Mucosa of stomach (tissue), 1 donor: ENCODE measurements around the gene PLPPR2.

Source experiments
- H3K27me3 ChIP-seq: one replicate; pipeline ENCODE4 v1.7.0; 2013; ENCODE audit warnings: mild to moderate bottlenecking, low read length; ENCODE audit not compliant: control insufficient read depth, insufficient read depth
- H3K36me3 ChIP-seq: one replicate; pipeline ENCODE4 v1.7.0; 2013; ENCODE audit warnings: low read length; ENCODE audit not compliant: control insufficient read depth, insufficient read depth
- H3K4me1 ChIP-seq: one replicate; pipeline ENCODE4 v1.7.0; 2013; ENCODE audit warnings: mild to moderate bottlenecking, low read length; ENCODE audit not compliant: control insufficient read depth, insufficient read depth
- H3K4me3 ChIP-seq: one replicate; pipeline ENCODE4 v1.7.0; 2013; ENCODE audit warnings: low read length
- H3K9ac ChIP-seq: one replicate; pipeline ENCODE4 v1.7.0; 2013; ENCODE audit warnings: mild to moderate bottlenecking, low read length, moderate library complexity
- H3K9me3 ChIP-seq: one replicate; pipeline ENCODE4 v1.7.0; 2013; ENCODE audit warnings: mild to moderate bottlenecking, low read length, moderate library complexity; ENCODE audit not compliant: control insufficient read depth
- donor health status: Pancreatic carcinoma.

Gene PLPPR2

DNA sequence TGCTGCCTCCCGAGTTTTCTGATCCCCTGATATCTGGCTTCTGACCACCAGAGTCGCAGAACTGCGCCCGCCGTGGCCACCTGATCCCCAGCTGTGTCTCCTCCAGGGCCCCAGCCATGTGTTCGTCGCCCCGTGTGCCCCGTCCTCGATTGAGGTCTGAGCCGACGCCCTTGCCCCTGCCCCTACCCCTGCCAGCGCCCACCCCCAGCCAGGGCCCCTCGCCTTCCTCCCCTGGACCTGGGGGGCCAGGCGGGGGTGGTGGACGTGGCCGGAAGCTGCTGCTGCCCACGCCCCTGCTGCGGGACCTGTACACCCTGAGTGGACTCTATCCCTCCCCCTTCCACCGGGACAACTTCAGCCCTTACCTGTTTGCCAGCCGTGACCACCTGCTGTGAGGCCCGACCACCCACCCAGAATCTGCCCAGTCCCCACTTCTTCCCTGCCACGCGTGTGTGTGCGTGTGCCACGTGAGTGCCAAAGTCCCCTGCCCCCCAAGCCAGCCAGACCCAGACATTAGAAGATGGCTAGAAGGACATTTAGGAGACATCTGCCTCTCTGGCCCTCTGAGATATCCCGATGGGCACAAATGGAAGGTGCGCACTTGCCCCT is 9.2 kb downstream of the PLPPR2 start:
- Histone ChIP-seq H3K36me3 (no peaks in the 10 kb centered on the region), H3K9ac (no peak overlapping the region), H3K4me3 (no peak overlapping the region), H3K27me3 (no peaks in the 10 kb centered on the region), H3K4me1 (peaks cover 5% of the 10 kb centered on the region), H3K9me3 (no peaks in the 10 kb centered on the region)

DNA sequence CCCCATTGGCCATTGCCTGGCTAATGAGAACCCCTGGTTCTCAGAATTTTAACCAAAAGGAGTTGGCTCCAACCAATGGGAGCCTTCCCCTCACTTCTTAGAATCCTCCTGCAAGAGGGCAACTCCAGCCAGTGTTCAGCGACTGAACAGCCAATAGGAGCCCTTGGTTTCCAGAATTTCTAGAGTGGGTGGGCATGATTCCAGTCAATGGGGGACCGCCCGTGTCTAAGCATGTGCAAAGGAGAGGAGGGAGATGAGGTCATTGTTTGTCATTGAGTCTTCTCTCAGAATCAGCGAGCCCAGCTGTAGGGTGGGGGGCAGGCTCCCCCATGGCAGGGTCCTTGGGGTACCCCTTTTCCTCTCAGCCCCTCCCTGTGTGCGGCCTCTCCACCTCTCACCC is 9.7 kb downstream of the PLPPR2 start:
- Histone ChIP-seq H3K4me3 (no peak overlapping the region), H3K9me3 (no peaks in the 10 kb centered on the region), H3K4me1 (peaks cover 5% of the 10 kb centered on the region), H3K9ac (no peak overlapping the region), H3K36me3 (no peaks in the 10 kb centered on the region), H3K27me3 (no peaks in the 10 kb centered on the region)

DNA sequence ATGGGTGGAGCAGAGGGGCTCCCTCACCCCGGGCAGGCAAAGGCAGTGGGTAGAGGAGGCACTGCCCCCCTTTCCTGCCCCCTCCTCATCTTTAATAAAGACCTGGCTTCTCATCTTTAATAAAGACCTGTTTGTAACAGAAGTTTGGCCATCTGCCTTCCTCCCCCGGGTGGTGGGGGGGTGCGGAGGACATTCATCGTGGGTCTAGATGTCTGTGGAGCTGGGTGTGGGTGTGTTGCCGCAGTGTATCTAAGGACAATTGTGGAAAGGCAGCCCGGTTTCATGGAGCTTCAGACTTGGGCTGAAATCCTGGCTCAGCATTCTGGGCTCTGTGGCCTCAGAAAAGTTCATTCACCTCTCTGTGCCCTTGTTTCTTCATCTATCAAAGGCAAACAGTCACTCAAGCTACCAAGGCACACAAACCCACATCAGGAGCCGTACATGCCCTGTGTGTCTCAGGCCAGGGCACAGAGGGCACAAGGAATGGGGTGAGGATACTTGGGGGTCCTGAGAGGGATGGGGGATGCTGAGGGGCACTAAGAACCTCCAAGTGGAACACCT is 10.4 kb downstream of the PLPPR2 start:
- no peak overlapping the region for H3K9ac ChIP-seq

DNA sequence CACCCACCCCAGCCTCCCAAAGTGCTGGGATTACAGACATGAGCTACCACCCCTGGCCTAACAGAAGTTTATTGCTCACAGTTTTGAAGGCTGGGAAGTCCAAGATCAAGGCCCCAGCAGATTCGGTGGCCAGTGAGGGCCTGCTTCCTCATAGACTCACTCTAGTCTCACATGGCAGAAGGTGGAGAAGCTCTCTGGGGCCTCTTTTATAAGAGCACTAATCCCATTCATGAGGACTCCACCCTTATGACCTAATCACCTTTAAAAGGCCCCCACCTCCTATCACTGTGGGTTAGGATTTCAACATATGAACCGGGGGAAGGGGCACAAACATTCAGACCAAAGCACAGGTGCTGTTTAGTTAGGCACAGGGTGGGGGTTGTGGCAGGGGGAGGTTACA is 12.3 kb downstream of the PLPPR2 start:
- Histone ChIP-seq H3K4me3 (no peak overlapping the region), H3K4me1 (no peaks in the 10 kb centered on the region), H3K9me3 (no peaks in the 10 kb centered on the region), H3K36me3 (no peaks in the 10 kb centered on the region), H3K27me3 (no peaks in the 10 kb centered on the region), H3K9ac (no peak overlapping the region)

More for the DNA sequence above, 10.4 kb downstream of the PLPPR2 start:
- H3K9me3 ChIP-seq = no peaks in the 10 kb centered on the region
- H3K27me3 ChIP-seq = no peaks in the 10 kb centered on the region
- peaks cover 5% of the 10 kb centered on the region for H3K4me1 ChIP-seq
- H3K36me3 ChIP-seq = no peaks in the 10 kb centered on the region
- H3K4me3 ChIP-seq = no peak overlapping the region

DNA sequence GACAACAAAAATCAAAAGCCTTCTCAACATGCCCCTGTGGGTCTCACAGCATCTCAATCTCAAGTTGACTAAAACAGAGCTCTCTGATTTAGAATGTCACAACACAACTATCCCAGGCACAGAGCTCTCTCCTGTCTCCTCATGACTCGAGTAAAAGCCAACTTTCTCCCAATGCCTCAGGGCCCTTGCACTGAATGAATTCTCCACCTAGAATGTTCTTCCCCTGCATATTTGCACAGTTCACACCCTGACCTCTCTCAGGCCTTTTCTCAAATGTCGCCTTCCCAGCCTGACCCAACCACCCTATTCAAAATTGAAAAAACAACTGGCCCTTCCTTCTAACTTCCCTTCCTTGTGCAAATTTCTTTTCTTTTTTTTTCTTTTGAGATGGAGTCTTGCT is 15.5 kb downstream of the PLPPR2 start:
- H3K36me3 ChIP-seq = no peaks in the 10 kb centered on the region
- no peak overlapping the region for H3K4me3 ChIP-seq
- H3K9me3 ChIP-seq = no peaks in the 10 kb centered on the region
- H3K27me3 ChIP-seq = no peaks in the 10 kb centered on the region
- no peak overlapping the region for H3K9ac ChIP-seq
- H3K4me1 ChIP-seq = peaks cover 11% of the 10 kb centered on the region

DNA sequence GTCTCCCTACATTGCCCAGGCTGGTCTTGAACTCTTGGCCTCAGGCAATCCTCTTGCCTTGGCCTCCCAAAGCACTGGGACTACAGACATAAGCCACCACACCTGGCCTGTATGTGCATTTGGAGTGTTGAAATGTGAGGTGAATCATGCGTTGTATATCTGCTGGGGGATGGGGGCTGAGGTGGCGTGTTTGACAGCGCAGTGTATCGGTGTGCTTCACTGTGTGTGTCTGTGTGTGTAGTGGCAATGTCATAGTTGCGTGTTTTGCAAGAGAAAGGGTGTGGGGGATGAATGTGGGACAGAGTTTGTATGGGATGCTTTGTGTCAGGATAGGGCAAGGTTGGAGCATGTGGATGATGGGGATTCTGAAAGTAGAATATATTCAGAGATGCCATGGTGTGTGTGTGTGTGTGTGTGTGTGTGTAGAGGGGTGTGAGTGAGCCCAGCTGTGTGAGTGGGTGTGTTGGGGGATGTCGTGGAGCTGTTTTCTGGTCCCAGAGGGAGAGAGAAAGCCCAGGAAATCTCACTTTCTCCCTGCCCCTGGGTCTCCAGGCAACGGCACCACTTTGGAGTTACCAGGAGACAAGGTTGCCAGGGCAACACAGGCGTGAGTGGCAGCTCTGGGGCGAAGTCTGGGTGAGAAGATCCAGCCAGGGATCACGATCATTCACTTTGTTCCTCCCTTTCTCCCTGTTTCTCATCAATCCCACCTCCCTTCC is 18.1 kb downstream of the PLPPR2 start:
- H3K36me3 ChIP-seq = no peaks in the 10 kb centered on the region
- no peaks in the 10 kb centered on the region for H3K9me3 ChIP-seq
- no peaks in the 10 kb centered on the region for H3K27me3 ChIP-seq
- no peak overlapping the region for H3K4me3 ChIP-seq
- H3K9ac ChIP-seq = no peak overlapping the region
- H3K4me1 ChIP-seq = peaks cover 31% of the 10 kb centered on the region

DNA sequence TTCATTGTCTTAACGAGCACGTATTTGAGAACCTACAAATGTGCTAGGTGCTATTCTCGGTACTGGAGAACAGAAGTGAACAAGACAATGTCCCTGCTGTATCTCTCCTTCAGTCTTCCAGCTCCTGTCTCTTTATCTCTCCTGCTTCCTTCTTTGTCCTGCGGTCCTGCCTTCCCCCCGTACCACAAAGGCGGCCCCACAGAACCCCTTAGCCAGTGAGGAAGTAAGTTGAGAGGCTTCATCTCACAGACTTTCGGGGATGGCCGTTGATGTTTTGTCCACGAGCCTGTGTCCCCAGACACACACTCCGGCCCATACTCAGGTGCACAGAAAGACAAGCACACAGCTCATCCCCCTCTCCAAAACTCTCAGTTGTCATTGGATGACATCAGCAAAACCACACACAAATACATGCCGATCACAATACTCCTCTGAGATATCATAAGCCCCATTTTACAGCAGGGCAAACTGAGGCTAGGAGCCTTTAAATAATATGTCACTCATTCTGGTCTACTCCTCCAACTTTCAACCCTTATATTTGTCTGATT is 18.7 kb downstream of the PLPPR2 start:
- H3K27me3 ChIP-seq = no peaks in the 10 kb centered on the region
- H3K9me3 ChIP-seq = no peaks in the 10 kb centered on the region
- H3K4me1 ChIP-seq = peaks cover 37% of the 10 kb centered on the region
- H3K36me3 ChIP-seq = no peaks in the 10 kb centered on the region
- H3K9ac ChIP-seq = peak overlapping the region; percentile 84
- peak overlapping the region; percentile 51 for H3K4me3 ChIP-seq

DNA sequence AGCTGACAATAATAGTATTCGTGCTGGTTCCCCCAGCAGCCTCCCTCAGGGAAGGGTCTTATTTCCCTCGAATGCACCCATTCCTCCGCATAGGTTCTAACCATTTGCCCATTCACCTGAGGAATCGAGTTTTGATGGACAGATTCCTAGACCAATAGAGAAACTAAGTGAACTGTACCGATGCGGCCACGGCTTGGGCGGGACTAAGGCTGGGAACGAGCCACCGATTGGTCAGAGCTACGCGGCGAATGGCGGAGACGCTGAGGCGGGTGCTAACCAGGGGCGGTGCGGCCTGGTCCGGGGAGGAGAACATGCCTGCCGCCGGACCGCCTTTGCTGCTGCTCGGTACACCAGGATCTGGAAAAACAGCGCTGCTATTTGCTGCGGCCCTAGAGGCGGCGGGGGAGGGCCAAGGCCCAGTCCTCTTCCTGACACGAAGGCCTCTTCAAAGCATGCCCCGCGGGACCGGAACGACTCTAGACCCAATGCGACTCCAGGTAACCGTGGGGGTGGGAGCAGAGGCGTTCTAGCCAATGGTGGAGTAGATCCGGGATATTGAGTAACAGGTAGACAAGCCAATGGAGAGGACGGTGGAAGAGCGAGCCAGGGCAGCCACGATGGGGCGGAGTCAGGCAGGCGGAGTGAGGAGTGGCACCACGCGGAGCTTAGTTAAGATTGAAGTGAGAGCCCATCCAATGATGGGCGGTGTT is 19.4 kb downstream of the PLPPR2 start, which contains the start of gene SWSAP1:
TSS of gene SWSAP1 (plus strand) at position 234 of the 710 bp plus-strand sequence. CDS start at position 249, 15 bp downstream.
- Histone ChIP-seq H3K4me1 (peaks cover 37% of the 10 kb centered on the region), H3K36me3 (no peaks in the 10 kb centered on the region), H3K9ac (peak within 1 kb of the TSS; percentile 84), H3K9me3 (no peaks in the 10 kb centered on the region), H3K27me3 (no peaks in the 10 kb centered on the region), H3K4me3 (peak within 1 kb of the TSS; percentile 51)

DNA sequence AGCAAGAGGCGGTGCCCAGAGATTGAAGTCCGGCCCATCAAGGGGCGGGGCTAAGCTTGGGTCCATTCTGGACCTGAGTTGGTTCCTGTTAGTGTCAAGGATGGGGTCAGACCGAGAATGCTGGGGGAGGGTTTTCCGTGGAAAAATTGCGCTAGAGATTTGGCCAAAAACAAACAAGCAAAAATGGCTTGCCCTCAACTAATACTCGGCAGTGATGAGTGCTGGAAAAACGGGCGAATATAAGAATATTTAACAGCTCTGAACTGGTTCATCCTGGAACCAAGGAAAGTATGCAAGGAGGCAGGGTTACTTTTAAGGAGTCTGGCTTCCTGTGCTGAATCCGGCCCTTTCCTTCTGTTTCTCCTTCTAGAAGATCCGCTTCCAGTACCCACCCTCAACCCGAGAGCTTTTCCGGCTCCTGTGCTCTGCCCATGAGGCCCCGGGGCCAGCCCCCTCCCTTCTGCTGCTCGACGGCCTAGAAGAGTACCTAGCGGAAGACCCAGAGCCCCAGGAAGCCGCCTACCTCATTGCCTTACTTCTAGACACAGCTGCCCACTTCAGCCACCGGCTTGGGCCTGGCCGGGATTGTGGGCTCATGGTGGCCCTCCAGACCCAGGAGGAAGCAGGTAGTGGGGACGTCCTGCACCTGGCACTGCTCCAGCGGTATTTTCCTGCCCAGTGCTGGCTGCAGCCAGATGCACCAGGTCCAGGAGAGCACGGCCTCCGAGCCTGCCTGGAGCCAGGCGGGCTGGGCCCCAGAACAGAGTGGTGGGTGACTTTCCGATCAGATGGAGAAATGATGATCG is 20.1 kb downstream of the PLPPR2 start:
- Histone ChIP-seq H3K36me3 (no peaks in the 10 kb centered on the region), H3K4me1 (peaks cover 40% of the 10 kb centered on the region), H3K27me3 (no peaks in the 10 kb centered on the region), H3K4me3 (peak overlapping the region; percentile 18), H3K9ac (peak overlapping the region; percentile 75), H3K9me3 (no peaks in the 10 kb centered on the region)

DNA sequence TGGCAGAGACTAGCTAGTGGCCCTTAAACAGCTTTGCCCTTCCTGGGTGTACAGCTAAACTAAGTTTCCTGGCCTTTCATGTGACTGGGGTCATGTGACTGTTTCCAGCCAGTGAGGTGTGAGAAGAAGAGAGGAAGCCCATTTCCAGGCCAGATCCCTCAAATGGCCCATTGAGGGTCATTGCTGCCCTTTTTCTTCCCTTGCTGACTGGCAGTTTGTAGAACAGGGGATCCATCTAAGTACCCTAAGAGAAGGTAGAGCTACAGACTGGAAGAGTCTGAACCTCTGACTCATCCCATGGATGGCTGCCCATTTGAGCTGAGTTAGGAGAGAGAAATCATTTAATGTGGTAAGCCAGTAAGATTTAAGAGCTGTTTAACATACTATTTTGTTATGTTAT is 22.0 kb downstream of the PLPPR2 start:
- no peaks in the 10 kb centered on the region for H3K9me3 ChIP-seq
- peaks cover 53% of the 10 kb centered on the region for H3K4me1 ChIP-seq
- H3K36me3 ChIP-seq = no peaks in the 10 kb centered on the region
- no peak overlapping the region for H3K9ac ChIP-seq
- no peaks in the 10 kb centered on the region for H3K27me3 ChIP-seq
- no peak overlapping the region for H3K4me3 ChIP-seq

DNA sequence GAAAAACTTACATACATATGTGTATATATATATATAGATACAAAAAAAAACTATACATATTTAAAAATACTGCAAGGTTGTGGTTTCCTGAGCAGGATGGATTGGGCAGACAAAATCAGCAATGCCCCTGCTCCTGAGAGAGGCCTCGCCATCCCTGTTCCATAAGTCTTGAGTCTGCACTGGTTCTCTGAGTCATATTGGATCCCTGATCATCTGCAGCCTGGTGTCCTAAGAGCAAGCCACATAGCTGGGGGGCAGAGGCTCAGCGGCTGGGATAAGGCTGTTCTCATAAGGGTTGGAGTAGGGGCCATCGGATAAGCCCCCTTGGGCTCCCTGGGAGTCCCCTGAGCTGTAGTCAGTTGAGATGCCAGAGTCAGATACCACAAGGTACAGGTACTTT is 22.5 kb downstream of the PLPPR2 start:
- Histone ChIP-seq H3K9ac (no peak overlapping the region), H3K9me3 (no peaks in the 10 kb centered on the region), H3K27me3 (peaks cover 3% of the 10 kb centered on the region), H3K4me1 (peaks cover 56% of the 10 kb centered on the region), H3K36me3 (no peaks in the 10 kb centered on the region), H3K4me3 (no peak overlapping the region)
